H1 (cell line): Measurements from ENCODE around the gene NT5C1A. TPM values are rescaled to one million over a fixed set of nuclear protein-coding genes. Genes with fewer than 3 reads are reported as not detected.

Experiments used
- CTCF ChIA-PET: fragments of 300-600 bp; sonication (Branson Sonifier 250); formaldehyde crosslinking; loops from one replicate; lab custom pipeline; 2021; ENCODE audit not compliant: partially characterized antibody; lab: Charles Lee
- POLR2A ChIA-PET: fragments of 300-600 bp; sonication (Branson Sonifier 250); formaldehyde crosslinking; loops from one replicate; lab custom pipeline; 2021; ENCODE audit warnings: inconsistent platforms; ENCODE audit not compliant: partially characterized antibody; lab: Charles Lee
- DNase-seq, 2 experiments: peaks; one replicate each; pipeline versions ENCODE4 v3.0.0 to v3.0.0-alpha.2; 2010 to 2022; ENCODE audit warnings: low spot score in 2 of 2, low read depth in 1 of 2, mixed read lengths in 1 of 2
- FAIRE-seq: peaks from 2 replicates; lab custom pipeline; 2011; peaks lifted over from hg19 to GRCh38; lab: Jason Lieb, UNC
- H2AFZ ChIP-seq: 2 replicates; pipeline ENCODE4 v1.8.1; 2012; ENCODE audit warnings: low read length, inconsistent platforms
- H2AK5ac ChIP-seq: 2 replicates; pipeline ENCODE4 v1.6.1; 2013; ENCODE audit warnings: low read depth, low read length
- H2BK120ac ChIP-seq: replicated peaks from 2 replicates; pipeline ENCODE3; 2013; ENCODE audit warnings: low read depth, low read length, inconsistent platforms
- H2BK12ac ChIP-seq: 2 replicates; pipeline ENCODE4 v1.6.1; 2013; ENCODE audit warnings: low read depth, low read length
- H2BK15ac ChIP-seq: 2 replicates; pipeline ENCODE4 v1.6.1; 2013; ENCODE audit warnings: low read length
- H2BK20ac ChIP-seq: 2 replicates; pipeline ENCODE4 v1.6.1; 2013; ENCODE audit warnings: low read length
- H2BK5ac ChIP-seq: 2 replicates; pipeline ENCODE4 v1.6.1; 2013; ENCODE audit warnings: low read depth, low read length
- H3K14ac ChIP-seq: 2 replicates; pipeline ENCODE4 v1.6.1; 2013; ENCODE audit warnings: inconsistent platforms; ENCODE audit not compliant: insufficient read length
- H3K18ac ChIP-seq: 2 replicates; pipeline ENCODE4 v1.6.1; 2013; ENCODE audit warnings: low read length; ENCODE audit errors: extremely low read depth
- H3K23ac ChIP-seq: 2 replicates; pipeline ENCODE4 v1.6.1; 2013; ENCODE audit warnings: inconsistent platforms; ENCODE audit not compliant: insufficient read length
- H3K23me2 ChIP-seq: 2 replicates; pipeline ENCODE4 v1.6.1; 2013; ENCODE audit warnings: low read depth, low read length
- H3K27ac ChIP-seq: 2 replicates; pipeline ENCODE4 v1.6.1; 2011; ENCODE audit warnings: low read depth, low read length, inconsistent platforms
- H3K27me3 ChIP-seq, 4 experiments: replicated peaks in 1 of 4; 1 replicate in 1 of 4; 2 replicates in 3 of 4; pipeline versions ENCODE4 v1.6.1 to v1.8.1; 2011 to 2013; ENCODE audit warnings: low read length in 3 of 4, mild to moderate bottlenecking in 3 of 4, inconsistent platforms in 2 of 4, mixed read lengths in 2 of 4, moderate library complexity in 1 of 4; ENCODE audit not compliant: control insufficient read depth in 3 of 4, insufficient read depth in 3 of 4; ENCODE audit errors: extremely low read depth in 1 of 4
- H3K36me3 ChIP-seq, 4 experiments: 2 replicates each; pipeline versions ENCODE4 v1.6.1 to v1.8.1; 2011 to 2013; ENCODE audit warnings: mild to moderate bottlenecking in 4 of 4, low read length in 3 of 4, moderate library complexity in 2 of 4, control low read depth in 1 of 4, inconsistent platforms in 1 of 4; ENCODE audit not compliant: insufficient read depth in 4 of 4, control insufficient read depth in 2 of 4
- H3K4ac ChIP-seq: replicated peaks from 2 replicates; pipeline ENCODE3; 2013; ENCODE audit warnings: low read length, low read depth, mixed read lengths, inconsistent platforms; ENCODE audit not compliant: insufficient read length
- H3K4me1 ChIP-seq, 4 experiments: replicated peaks in 1 of 4; 1 replicate in 1 of 4; 2 replicates in 3 of 4; pipeline versions ENCODE4 v1.6.1 to v1.8.1; 2011 to 2013; ENCODE audit warnings: low read length in 3 of 4, inconsistent platforms in 2 of 4, mixed read lengths in 1 of 4; ENCODE audit not compliant: insufficient read depth in 4 of 4, control insufficient read depth in 3 of 4
- H3K4me2 ChIP-seq, 2 experiments: 2 replicates each; pipeline versions ENCODE4 v1.6.1 to v1.8.1; 2011 to 2013; ENCODE audit warnings: low read depth in 2 of 2, low read length in 2 of 2, control low read depth in 1 of 2, inconsistent platforms in 1 of 2, mild to moderate bottlenecking in 1 of 2; ENCODE audit not compliant: insufficient read depth in 1 of 2
- H3K4me3 ChIP-seq, 4 experiments: fragments of 200-600, 300-600 bp in 1 of 4; sonication (generic), shearing (Covaris generic), sonication (Bioruptor Twin) in 1 of 4; 2 replicates each; pipeline versions ENCODE4 v1.5.1 to v1.8.1; 2011 to 2016; ENCODE audit warnings: low read length in 4 of 4, low read depth in 3 of 4, control low read depth in 2 of 4, inconsistent platforms in 2 of 4, mild to moderate bottlenecking in 2 of 4, mixed read lengths in 1 of 4, moderate library complexity in 1 of 4; ENCODE audit not compliant: insufficient read depth in 2 of 4; ENCODE audit errors: extremely low read depth in 1 of 4
- H3K56ac ChIP-seq: replicated peaks from 2 replicates; pipeline ENCODE3; 2013; ENCODE audit warnings: low read depth, mild to moderate bottlenecking, mixed read lengths, low read length, inconsistent platforms; ENCODE audit not compliant: insufficient read length
- H3K79me1 ChIP-seq: 2 replicates; pipeline ENCODE4 v1.6.1; 2013; ENCODE audit warnings: low read depth, low read length, control low read depth
- H3K79me2 ChIP-seq, 2 experiments: 2 replicates each; pipeline versions ENCODE4 v1.6.1 to v1.8.1; 2012 to 2013; ENCODE audit warnings: low read length in 2 of 2, mild to moderate bottlenecking in 2 of 2, inconsistent platforms in 1 of 2; ENCODE audit not compliant: insufficient read depth in 2 of 2, control insufficient read depth in 1 of 2
- H3K9ac ChIP-seq, 4 experiments: replicated peaks in 1 of 4; 1 replicate in 1 of 4; 2 replicates in 3 of 4; pipeline versions ENCODE4 v1.6.1 to v1.8.1; 2011 to 2013; ENCODE audit warnings: low read depth in 3 of 4, low read length in 3 of 4, control low read depth in 2 of 4, mild to moderate bottlenecking in 2 of 4, moderate library complexity in 2 of 4, inconsistent platforms in 1 of 4; ENCODE audit errors: extremely low read depth in 1 of 4
- H3K9me3 ChIP-seq, 2 experiments: 2 replicates each; pipeline versions ENCODE4 v1.6.1 to v1.8.1; 2012 to 2013; ENCODE audit warnings: mild to moderate bottlenecking in 2 of 2, moderate library complexity in 2 of 2, control low read depth in 1 of 2, inconsistent platforms in 1 of 2, low read depth in 1 of 2, low read length in 1 of 2, mixed read lengths in 1 of 2; ENCODE audit not compliant: insufficient read depth in 2 of 2
- H4K20me1 ChIP-seq, 2 experiments: replicated peaks in 1 of 2; 2 replicates each; pipeline versions ENCODE3 to v1.8.1; 2011 to 2013; ENCODE audit warnings: inconsistent platforms in 2 of 2, low read length in 2 of 2, mild to moderate bottlenecking in 1 of 2; ENCODE audit not compliant: insufficient read depth in 2 of 2, control insufficient read depth in 1 of 2
- H4K5ac ChIP-seq: 2 replicates; pipeline ENCODE4 v1.6.1; 2013; ENCODE audit warnings: low read length, low read depth, mixed read lengths, inconsistent platforms; ENCODE audit not compliant: insufficient read length
- H4K8ac ChIP-seq: 2 replicates; pipeline ENCODE4 v1.8.0; 2013; ENCODE audit warnings: mild to moderate bottlenecking, moderate library complexity, low read length, inconsistent platforms; ENCODE audit not compliant: insufficient read depth; ENCODE audit errors: extremely low read depth
- H4K91ac ChIP-seq: replicated peaks from 2 replicates; pipeline ENCODE3; 2013; ENCODE audit warnings: low read length, mixed read lengths, inconsistent platforms; ENCODE audit not compliant: insufficient read length
- CHD2 ChIP-seq: IDR thresholded peaks from 2 replicates; pipeline ENCODE4 v1.6.1; 2012; ENCODE audit warnings: low read length, improper control_type of control experiment
- EZH2 ChIP-seq: fragments of 200-600 bp; sonication (generic); IDR thresholded peaks from 2 replicates; pipeline ENCODE4 v1.7.1; 2012; ENCODE audit warnings: low read depth, mild to moderate bottlenecking, moderate library complexity, low read length, inconsistent platforms; ENCODE audit not compliant: severe bottlenecking
- FOSL1 ChIP-seq: IDR thresholded peaks from 2 replicates; pipeline ENCODE4 v1.6.1; 2011; ENCODE audit warnings: mild to moderate bottlenecking, low read depth, low read length, moderate library complexity; ENCODE audit not compliant: insufficient read depth
- JUND ChIP-seq: IDR thresholded peaks from 2 replicates; pipeline ENCODE4 v1.6.1; 2011; ENCODE audit warnings: mild to moderate bottlenecking, improper control_type of control experiment, low read length
- RAD21 ChIP-seq, 2 experiments: IDR thresholded peaks in 1 of 2; conservative IDR thresholded peaks in 1 of 2; 2 replicates each; pipeline ENCODE4 v1.6.1; 2011; ENCODE audit warnings: low read depth in 2 of 2, low read length in 2 of 2, improper control_type of control experiment in 1 of 2, inconsistent platforms in 1 of 2, mild to moderate bottlenecking in 1 of 2, moderate library complexity in 1 of 2
- RFX5 ChIP-seq: IDR thresholded peaks from 2 replicates; pipeline ENCODE4 v1.6.1; 2011; ENCODE audit warnings: low read depth, low read length, improper control_type of control experiment, borderline replicate concordance
- SP2 ChIP-seq: IDR thresholded peaks from 2 replicates; pipeline ENCODE4 v1.6.1; 2012; ENCODE audit warnings: mild to moderate bottlenecking, low read length, inconsistent platforms
- SUZ12 ChIP-seq: fragments of 200-600 bp; sonication (generic); IDR thresholded peaks from 2 replicates; pipeline ENCODE4 v1.6.1; 2012; ENCODE audit warnings: mild to moderate bottlenecking, inconsistent platforms, low read length, moderate library complexity, mixed read lengths
- USF2 ChIP-seq: IDR thresholded peaks from 2 replicates; pipeline ENCODE4 v1.6.1; 2011; ENCODE audit warnings: low read length, improper control_type of control experiment
- WGBS, 2 experiments: shearing (Covaris generic) in 1 of 2; methylation state at CpG; one replicate each; pipeline versions ENCODE4 v1.1.6 to v1.1.7; 2013 to 2015; ENCODE audit warnings: low lambda C conversion rate in 2 of 2, mixed read lengths in 2 of 2, inconsistent platforms in 1 of 2, low coverage in 1 of 2, missing lambda C conversion rate in 1 of 2; ENCODE audit not compliant: insufficient replicate concordance in 2 of 2, insufficient coverage in 1 of 2, insufficient read length in 1 of 2; ENCODE audit errors: extremely low coverage in 1 of 2, missing lambda C conversion rate in 1 of 2; 5-methylcytosine and 5-hydroxymethylcytosine counted together
- polyA plus RNA-seq, 7 experiments: library from polyadenylated mRNA; depleted of rRNA in 3 of 7; stranded (reverse) in 5 of 7; unstranded in 2 of 7; fragments of >200 nt in 5 of 7; fragments of 200-250 nt in 2 of 7; gene quantifications; 1 replicate in 5 of 7; 2 replicates in 1 of 7; 4 replicates in 1 of 7; pipeline versions ENCODE4 v1.2.1 to v1.2.3, GENCODE V29; 2011 to 2013; ENCODE audit warnings: missing spikeins in 2 of 7, mixed read lengths in 2 of 7
- total RNA-seq: library from RNA; stranded (reverse); fragmentation: NEBNext Ultra II Directional; extraction: Animal tissue kit (Norgen Biotek cat#: 25700); gene quantifications from 2 replicates; pipeline ENCODE4 v1.2.1, GENCODE V29; 2021
- TF ChIP-seq, protein P1 (sequence below), 3 experiments: IDR thresholded peaks; 1 replicate in 2 of 3; 2 replicates in 1 of 3; pipeline versions ENCODE4 v1.5.1 to v1.6.1; 2011; ENCODE audit warnings: low read length in 3 of 3, mild to moderate bottlenecking in 3 of 3, inconsistent platforms in 2 of 3, low read depth in 1 of 3, moderate library complexity in 1 of 3; ENCODE audit not compliant: insufficient read depth in 1 of 3; ENCODE audit errors: control extremely low read depth in 1 of 3

The NT5C1A gene
- total and polyA plus RNA-seq, 2 of the 8 experiments (the other 6 are each of a cell fraction or from before 2014, with no cell fraction given) = not detected

DNA sequence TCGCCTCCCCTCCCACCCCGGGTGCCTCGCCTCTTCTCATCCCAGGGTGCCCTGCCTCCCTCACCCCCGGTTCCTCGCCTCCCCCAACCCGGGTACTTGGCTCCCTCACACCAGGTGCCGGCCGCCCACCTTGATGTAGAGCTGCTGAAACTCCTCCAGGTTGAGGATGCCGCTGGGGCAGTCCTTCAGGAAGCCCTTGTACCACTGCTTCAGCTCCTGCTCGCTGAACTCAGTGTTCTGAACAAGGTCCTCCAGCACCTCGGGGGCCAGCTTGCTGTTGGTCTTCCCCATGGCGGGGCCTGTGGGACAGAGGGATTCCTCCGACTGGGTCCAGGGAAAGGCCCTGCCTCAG lies 12.4 kb upstream of the NT5C1A start:
- no peak overlapping the region for H2BK20ac ChIP-seq
- CTCF ChIA-PET = interaction anchor here (0.7 to 3.4 kb wide), 7 partner anchors 9 to 31 kb away, joined by 3 to 28 read pairs (median 5); partner anchors contain the start of gene NT5C1A
- H3K4me1 ChIP-seq = peaks cover 0 to 5% (median 1%) of the 10 kb centered on the region in 4 experiments; a peak in 2 of 7 replicates
- no peak overlapping the region for H2BK12ac ChIP-seq
- H3K79me1 ChIP-seq = no peaks in the 10 kb centered on the region
- H2AFZ ChIP-seq = no peak overlapping the region
- no peak overlapping the region for H3K4me3 ChIP-seq
- H2BK15ac ChIP-seq = no peak overlapping the region
- no peak overlapping the region for H2BK120ac ChIP-seq
- DNase-seq (no peak), FAIRE-seq (no peak)
- H3K14ac ChIP-seq = no peak overlapping the region
- no peak overlapping the region for H2BK5ac ChIP-seq
- H4K91ac ChIP-seq = no peak overlapping the region
- WGBS, 2 experiments = 76% methylated on average over 10 of the region's 13 CpGs; no CpG with 5 or more reads in 1 of the 2 experiments
- no peak overlapping the region for H3K4ac ChIP-seq
- H2AK5ac ChIP-seq = no peak overlapping the region
- H4K5ac ChIP-seq = no peak overlapping the region
- no peak overlapping the region for H3K23ac ChIP-seq
- POLR2A ChIA-PET = interaction anchor here (1.2 to 2.3 kb wide), 3 partner anchors 10 to 17 kb away, joined by 3 to 9 read pairs (median 5); no protein-coding TSS in a partner anchor
- H4K20me1 ChIP-seq = peaks cover 0 to 7% of the 10 kb centered on the region in 2 experiments
- no peak overlapping the region for H4K8ac ChIP-seq
- no peak overlapping the region for H3K9ac ChIP-seq
- no peak overlapping the region for H3K56ac ChIP-seq
- H3K18ac ChIP-seq = no peak overlapping the region
- no peaks in the 10 kb centered on the region for H3K36me3 ChIP-seq
- H3K27ac ChIP-seq = no peak overlapping the region
- peaks cover 71 to 96% (median 91%) of the 10 kb centered on the region in 4 experiments for H3K27me3 ChIP-seq
- H3K23me2 ChIP-seq = no peaks in the 10 kb centered on the region; the same call in 1 of the 2 replicates
- H3K4me2 ChIP-seq = peak overlapping the region in 1 of 2 experiments; percentile 62; a peak in 1 of 4 replicates
- no peaks in the 10 kb centered on the region for H3K9me3 ChIP-seq
- no peaks in the 10 kb centered on the region for H3K79me2 ChIP-seq
- no peak for TF ChIP-seq JUND
- TF ChIP-seq RAD21 (IDR thresholded peaks at IDR 0.05 in 1 of 2, conservative IDR thresholded peaks at IDR 0.05 in 1 of 2; ENCODE audit: low read depth in 2 of 2, low read length in 2 of 2) = no peak
- no peak for TF ChIP-seq USF2
- no peak for TF ChIP-seq RFX5
- TF ChIP-seq FOSL1 = no peak
- no peak for TF ChIP-seq SUZ12
- TF ChIP-seq EZH2 = no peak
- no peak for TF ChIP-seq SP2
- TF ChIP-seq CHD2 = no peak
- TF ChIP-seq, protein P1, sequence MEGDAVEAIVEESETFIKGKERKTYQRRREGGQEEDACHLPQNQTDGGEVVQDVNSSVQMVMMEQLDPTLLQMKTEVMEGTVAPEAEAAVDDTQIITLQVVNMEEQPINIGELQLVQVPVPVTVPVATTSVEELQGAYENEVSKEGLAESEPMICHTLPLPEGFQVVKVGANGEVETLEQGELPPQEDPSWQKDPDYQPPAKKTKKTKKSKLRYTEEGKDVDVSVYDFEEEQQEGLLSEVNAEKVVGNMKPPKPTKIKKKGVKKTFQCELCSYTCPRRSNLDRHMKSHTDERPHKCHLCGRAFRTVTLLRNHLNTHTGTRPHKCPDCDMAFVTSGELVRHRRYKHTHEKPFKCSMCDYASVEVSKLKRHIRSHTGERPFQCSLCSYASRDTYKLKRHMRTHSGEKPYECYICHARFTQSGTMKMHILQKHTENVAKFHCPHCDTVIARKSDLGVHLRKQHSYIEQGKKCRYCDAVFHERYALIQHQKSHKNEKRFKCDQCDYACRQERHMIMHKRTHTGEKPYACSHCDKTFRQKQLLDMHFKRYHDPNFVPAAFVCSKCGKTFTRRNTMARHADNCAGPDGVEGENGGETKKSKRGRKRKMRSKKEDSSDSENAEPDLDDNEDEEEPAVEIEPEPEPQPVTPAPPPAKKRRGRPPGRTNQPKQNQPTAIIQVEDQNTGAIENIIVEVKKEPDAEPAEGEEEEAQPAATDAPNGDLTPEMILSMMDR (IDR thresholded peaks at IDR 0.05; ENCODE audit: control extremely low read depth in 1 of 3, insufficient read depth in 1 of 3, low read depth in 1 of 3, low read length in 3 of 3) = no peak
